GM20000 (cell line): ENCODE data around the gene PLA2G4B.

Source experiments
- DNase-seq: peaks from one replicate; pipeline ENCODE4 v3.0.0; 2012; ENCODE audit warnings: low spot score
- TF ChIP-seq, protein P1 (sequence below): IDR thresholded peaks from 2 replicates; pipeline ENCODE4 v1.5.1; 2012; ENCODE audit warnings: mild to moderate bottlenecking, control low read depth; ENCODE audit errors: extremely low read depth, missing control alignments

PLA2G4B gene

DNA sequence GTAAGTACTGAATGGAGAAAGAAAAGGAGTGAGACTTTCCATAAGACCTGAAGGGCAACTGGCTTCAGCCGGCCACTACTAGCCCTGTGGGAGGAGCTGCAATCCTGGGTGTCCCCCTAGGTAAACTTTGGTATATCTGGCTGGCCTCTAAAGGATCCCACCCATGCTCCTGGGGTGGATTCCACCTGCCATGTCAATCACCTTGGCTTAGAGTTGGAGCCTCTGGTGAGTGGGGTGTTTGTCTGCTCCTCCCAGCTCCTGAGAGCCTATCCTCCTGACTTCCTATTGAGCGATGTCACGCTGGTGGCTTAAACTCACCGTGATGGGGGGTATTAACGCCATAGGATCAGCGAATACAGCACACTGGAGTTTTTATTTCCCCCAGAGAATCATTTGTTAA is 52.6 kb downstream of the PLA2G4B start:
- TF ChIP-seq, protein P1, sequence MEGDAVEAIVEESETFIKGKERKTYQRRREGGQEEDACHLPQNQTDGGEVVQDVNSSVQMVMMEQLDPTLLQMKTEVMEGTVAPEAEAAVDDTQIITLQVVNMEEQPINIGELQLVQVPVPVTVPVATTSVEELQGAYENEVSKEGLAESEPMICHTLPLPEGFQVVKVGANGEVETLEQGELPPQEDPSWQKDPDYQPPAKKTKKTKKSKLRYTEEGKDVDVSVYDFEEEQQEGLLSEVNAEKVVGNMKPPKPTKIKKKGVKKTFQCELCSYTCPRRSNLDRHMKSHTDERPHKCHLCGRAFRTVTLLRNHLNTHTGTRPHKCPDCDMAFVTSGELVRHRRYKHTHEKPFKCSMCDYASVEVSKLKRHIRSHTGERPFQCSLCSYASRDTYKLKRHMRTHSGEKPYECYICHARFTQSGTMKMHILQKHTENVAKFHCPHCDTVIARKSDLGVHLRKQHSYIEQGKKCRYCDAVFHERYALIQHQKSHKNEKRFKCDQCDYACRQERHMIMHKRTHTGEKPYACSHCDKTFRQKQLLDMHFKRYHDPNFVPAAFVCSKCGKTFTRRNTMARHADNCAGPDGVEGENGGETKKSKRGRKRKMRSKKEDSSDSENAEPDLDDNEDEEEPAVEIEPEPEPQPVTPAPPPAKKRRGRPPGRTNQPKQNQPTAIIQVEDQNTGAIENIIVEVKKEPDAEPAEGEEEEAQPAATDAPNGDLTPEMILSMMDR = no peak
- DNase-seq = peak; percentile 5

DNA sequence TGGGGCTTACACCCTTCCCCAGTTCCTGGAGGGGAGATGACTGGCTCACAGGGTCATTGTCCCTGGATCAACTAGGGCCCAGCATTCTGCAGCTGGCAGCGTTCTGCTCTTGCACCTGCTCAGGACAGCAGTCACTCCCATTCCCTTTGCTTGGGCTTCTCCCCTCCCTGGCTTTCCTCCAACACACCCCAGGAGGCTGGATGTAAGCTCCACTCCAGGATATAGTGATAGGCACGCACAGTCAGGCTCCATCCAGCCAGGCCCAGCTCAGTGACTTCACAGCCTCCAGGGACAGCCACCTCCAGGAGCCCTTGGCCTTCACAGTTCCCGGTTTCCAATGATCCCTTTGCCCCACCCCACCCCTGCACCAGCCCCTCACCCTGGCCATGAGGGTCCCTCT is 53.3 kb downstream of the PLA2G4B start:
- peak; percentile 25 for DNase-seq
- TF ChIP-seq, protein P1 = no peak

DNA sequence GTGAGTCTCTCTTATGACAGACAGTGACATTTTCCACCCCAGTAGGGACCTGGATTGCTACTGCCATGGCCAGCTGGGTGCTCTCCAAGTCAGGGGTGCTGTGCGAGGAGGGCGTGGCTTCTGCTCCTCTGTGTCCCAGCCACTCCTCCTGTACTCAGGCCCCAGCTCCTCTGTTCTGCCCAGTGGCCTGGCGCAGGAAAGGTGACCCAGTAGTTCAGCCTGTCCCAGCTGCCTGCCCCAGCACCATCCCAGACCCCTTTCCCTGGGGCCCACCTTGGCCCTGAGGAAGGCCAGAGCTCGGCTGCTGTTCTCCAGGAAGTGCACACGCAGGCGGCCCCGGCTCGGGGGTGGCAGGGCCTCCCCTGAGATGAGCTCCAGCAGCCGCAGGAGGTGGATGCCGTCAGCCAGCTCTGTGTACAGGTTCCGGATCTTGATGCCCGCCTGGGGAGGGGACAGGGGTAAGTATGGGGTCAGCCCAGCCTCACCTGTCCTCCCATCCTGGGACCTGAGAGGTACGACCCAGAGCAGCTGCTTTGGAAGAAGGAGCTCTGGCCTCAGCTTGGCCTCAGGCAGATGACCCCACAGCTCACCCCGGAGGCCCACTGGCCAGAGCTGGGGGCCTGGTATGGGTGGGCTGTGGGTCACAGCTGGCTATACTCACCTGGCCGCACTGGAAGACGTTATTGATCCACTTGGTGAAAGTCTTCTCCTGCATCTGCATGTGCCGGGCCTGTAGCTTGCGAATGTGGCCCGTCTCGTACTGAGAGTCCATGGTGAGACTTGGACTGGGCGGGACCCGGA is 54.2 kb downstream of the PLA2G4B start:
- DNase-seq = peak; percentile 40

DNA sequence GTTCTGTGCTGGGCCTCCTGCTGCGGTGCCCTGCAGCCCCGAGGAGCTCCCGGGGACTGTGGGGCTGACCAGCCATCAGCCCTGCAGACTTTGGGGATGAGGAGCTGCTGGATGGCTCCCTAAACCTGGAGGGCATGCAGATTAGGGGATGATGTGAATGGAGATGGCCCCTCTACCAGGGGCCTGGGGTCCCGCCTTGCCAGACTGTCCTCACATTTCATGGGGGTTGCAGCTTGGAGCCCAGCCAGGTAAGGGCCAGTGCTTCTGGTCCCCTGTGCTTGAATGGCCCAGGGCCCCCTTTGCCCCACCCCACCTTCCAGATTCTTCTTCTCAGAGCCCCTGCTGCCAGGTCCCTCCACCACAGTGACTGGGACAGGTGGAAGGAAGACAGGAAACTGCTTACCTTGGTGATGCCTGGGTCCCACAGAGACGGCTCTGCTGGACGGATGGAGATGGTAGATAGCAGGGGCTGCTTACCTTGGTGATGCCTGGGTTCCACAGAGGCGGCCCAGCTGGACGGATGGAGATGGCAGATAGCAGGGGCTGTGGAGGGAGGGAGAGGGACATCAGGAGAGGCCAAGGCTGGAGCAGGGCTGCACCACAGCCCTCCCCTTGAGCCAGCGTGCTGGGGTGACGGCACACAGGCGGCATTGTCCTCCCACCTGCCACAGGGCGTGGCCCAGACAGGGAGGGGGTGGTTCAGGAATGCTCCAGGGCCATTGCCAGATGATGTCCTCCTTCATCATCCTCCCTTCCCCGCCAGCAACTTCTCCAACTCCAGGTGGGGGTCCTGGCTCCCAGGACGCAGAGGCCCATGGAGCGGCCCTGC is 55.0 kb downstream of the PLA2G4B start, which contains the start of gene SPTBN5:
Gene SPTBN5, minus strand, starts transcription at position 632 of the 829 bp plus-strand sequence. Its CDS starts 556 bp downstream, at position 76.
- TF ChIP-seq, protein P1 = no peak
- peak; percentile 15 for DNase-seq

More for the DNA sequence above, 54.2 kb downstream of the PLA2G4B start:
- TF ChIP-seq, protein P1 = no peak

DNA sequence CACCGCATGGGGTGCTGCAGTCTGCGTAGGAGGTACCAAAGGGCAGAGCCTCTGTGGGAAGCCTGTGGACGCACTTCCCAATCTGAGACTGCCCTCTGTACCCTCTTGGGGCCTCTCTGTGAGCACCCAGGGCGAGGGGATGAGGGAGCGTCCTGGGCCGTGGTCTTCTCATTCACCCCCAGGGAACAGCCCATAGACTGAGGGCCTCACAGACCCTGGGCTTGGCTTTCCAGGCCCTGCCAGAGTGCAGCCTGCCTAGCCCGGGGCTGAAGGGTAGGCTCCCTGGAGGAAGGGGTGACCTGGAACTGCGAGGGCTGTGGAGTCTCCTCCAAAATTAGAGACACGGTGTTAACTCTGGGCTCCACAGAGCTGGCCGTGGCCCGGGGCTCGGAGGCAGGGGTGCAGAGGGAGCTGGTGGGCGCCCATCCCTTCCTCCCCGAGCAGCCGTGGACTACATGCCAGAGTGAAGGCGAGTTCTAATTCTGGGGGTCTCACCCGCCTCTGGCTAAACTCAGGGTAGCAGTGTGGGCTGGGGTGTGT is 55.7 kb downstream of the PLA2G4B start:
- no peak for DNase-seq

DNA sequence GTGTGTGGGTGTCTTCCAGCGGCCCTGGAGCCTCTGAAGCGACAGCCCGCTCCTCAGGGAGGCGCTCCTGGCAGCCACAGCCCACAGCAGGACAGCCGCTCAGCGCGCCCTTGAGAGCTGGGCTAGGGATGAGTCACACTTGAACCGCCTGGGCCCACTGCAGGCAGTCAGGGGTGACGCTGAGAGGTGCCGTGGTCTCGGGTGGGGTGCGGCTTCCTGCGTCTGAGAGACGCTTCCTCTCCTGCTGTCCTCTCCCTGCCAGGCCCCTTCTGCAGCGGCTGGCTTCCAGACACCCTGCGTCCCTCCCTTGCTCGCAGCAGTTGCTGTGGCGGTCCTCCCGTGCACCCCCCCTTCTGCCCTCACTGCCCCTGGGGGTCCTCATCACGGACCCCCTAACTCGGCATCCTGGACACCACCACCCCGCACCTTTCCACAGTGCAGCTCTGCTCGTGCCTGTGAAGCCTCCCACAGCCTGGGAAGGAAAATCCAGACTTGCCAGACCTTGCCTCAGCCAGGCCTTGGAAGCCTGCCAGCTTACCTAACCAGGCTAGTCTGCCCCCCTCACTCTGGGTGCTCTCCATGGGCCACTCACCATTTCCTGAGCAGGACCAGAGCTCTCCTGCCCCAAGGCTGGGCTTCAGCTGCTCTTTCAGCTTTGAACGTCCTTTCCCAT is 56.3 kb downstream of the PLA2G4B start:
- peak; percentile 89 for DNase-seq
- TF ChIP-seq, protein P1 = peak; percentile 10

More for the DNA sequence above, 55.7 kb downstream of the PLA2G4B start:
- TF ChIP-seq, protein P1 = no peak
